Nephron (organoid): ENCODE measurements around the gene NBPF15.
A peak's percentile ranks its signal among the peaks of the same experiment; 100 is the strongest.
"Not testable (repeated sequence)": the region's sequence is repeated elsewhere in the genome, so short reads cannot be mapped to it uniquely, and the experiment has no call there.

Experiments
- H3K27ac Mint-ChIP-seq, 3 experiments: 2 replicates each; pipeline ENCODE4 v1.8.0; 2020; ENCODE audit warnings: mixed read lengths in 3 of 3, mild to moderate bottlenecking in 2 of 3, moderate library complexity in 1 of 3
- H3K27me3 Mint-ChIP-seq: 2 replicates; pipeline ENCODE4 v1.8.0; 2021; ENCODE audit warnings: low read depth, mild to moderate bottlenecking, moderate library complexity, mixed read lengths
- H3K36me3 Mint-ChIP-seq: 2 replicates; pipeline ENCODE4 v1.8.0; 2020; ENCODE audit warnings: low read depth, mixed read lengths
- H3K4me1 Mint-ChIP-seq: 2 replicates; pipeline ENCODE4 v1.8.0; 2020; ENCODE audit warnings: mixed read lengths
- H3K4me3 Mint-ChIP-seq, 3 experiments: 2 replicates each; pipeline ENCODE4 v1.8.0; 2020; ENCODE audit warnings: mild to moderate bottlenecking in 3 of 3, mixed read lengths in 3 of 3, moderate library complexity in 2 of 3
- H3K9me3 Mint-ChIP-seq: 2 replicates; pipeline ENCODE4 v1.8.0; 2020; ENCODE audit warnings: mixed read lengths

Gene NBPF15, protein sequence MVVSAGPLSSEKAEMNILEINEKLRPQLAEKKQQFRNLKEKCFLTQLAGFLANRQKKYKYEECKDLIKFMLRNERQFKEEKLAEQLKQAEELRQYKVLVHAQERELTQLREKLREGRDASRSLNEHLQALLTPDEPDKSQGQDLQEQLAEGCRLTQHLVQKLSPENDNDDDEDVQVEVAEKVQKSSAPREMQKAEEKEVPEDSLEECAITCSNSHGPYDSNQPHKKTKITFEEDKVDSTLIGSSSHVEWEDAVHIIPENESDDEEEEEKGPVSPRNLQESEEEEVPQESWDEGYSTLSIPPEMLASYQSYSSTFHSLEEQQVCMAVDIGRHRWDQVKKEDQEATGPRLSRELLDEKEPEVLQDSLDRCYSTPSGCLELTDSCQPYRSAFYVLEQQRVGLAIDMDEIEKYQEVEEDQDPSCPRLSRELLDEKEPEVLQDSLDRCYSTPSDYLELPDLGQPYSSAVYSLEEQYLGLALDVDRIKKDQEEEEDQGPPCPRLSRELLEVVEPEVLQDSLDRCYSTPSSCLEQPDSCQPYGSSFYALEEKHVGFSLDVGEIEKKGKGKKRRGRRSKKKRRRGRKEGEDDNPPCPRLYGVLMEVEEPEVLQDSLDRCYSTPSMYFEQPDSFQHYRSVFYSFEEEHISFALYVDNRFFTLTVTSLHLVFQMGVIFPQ

GRCh38 chr1:144461136-144461759 is at the start of gene NBPF15:
Gene NBPF15 (minus strand): TSS chr1:144461669. CDS start chr1:144440003, 21,666 bp downstream.
- Mint-ChIP-seq H3K27ac (peak within 1 kb of the TSS; percentile 66 to 91 (median 90)), H3K4me3 (peak within 1 kb of the TSS; percentile 97 to 98 (median 98))
- H3K4me1 Mint-ChIP-seq, H3K27me3 Mint-ChIP-seq, H3K36me3 Mint-ChIP-seq, H3K9me3 Mint-ChIP-seq: not testable (repeated sequence)

DNA sequence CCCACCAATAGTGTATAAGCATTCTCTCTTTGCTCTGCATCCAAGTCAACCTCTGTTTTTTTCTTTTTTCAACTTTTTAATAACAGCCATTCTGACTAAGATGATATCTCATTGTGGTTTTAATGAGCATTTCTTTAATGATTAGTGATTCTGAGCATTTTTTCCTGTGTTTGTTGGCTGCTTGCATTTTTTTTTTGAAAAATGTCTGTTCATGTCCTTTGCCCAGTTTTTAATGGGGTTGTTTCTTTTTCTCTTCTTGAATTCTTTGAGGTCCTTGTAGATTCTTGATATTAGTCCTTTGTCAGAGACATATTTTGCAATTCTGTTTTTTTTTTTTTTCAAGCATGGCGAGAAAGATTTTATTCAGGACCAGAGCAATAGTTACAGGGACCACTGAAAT is 35.0 kb upstream of the NBPF15 start:
- H3K4me3 Mint-ChIP-seq, H3K27ac Mint-ChIP-seq, H3K9me3 Mint-ChIP-seq, H3K36me3 Mint-ChIP-seq, H3K27me3 Mint-ChIP-seq, H3K4me1 Mint-ChIP-seq: not testable (repeated sequence)

DNA sequence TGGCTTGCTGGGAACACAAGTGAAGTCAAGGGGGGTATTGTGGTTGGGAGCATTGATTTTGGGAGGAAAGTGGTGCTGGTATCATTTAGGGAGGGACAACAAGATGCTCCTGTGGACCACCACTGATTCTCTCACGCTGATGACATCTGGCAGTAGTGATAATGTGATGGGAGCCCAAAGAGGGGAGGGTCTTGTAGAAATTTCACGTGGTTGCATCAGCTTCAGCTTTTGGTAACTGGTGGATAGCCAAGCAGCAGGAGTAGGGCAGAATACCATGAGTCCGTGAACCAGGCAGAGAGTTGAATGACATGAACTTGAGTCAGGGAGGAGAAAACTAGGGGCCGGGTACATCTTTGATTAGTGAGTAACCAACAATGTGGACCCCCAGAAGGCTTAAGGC is 32.7 kb upstream of the NBPF15 start:
- H3K36me3 Mint-ChIP-seq, H3K27me3 Mint-ChIP-seq, H3K4me1 Mint-ChIP-seq, H3K27ac Mint-ChIP-seq, H3K4me3 Mint-ChIP-seq, H3K9me3 Mint-ChIP-seq: not testable (repeated sequence)

DNA sequence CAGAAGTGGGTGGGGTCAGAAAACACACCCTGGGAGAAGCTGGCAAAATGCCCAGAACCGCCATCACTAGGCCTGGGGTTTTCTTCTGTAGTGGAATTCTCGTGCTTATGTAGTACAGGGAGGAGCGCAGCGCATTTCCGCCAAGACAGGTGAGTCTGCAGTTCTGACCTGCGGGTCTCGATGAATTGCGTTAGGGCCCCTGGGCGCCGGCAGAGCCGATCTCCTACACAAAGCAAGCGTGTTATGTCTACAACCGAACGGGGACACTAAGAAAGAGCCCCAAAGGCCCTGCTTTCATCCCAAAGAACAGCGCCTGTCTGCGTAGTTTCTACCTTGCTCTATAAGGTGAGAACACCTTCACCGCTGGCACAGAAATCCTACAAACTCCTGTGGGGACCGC is 28.9 kb upstream of the NBPF15 start:
- H3K9me3 Mint-ChIP-seq, H3K27me3 Mint-ChIP-seq, H3K36me3 Mint-ChIP-seq, H3K27ac Mint-ChIP-seq, H3K4me1 Mint-ChIP-seq: not testable (repeated sequence)
- H3K4me3 Mint-ChIP-seq = peak overlapping the region; percentile 66 to 75 (median 67)

GRCh38 chr1:144487002-144487401 is 25.5 kb upstream of the NBPF15 start:
- not testable (repeated sequence) for H3K36me3 Mint-ChIP-seq, H3K4me3 Mint-ChIP-seq

DNA sequence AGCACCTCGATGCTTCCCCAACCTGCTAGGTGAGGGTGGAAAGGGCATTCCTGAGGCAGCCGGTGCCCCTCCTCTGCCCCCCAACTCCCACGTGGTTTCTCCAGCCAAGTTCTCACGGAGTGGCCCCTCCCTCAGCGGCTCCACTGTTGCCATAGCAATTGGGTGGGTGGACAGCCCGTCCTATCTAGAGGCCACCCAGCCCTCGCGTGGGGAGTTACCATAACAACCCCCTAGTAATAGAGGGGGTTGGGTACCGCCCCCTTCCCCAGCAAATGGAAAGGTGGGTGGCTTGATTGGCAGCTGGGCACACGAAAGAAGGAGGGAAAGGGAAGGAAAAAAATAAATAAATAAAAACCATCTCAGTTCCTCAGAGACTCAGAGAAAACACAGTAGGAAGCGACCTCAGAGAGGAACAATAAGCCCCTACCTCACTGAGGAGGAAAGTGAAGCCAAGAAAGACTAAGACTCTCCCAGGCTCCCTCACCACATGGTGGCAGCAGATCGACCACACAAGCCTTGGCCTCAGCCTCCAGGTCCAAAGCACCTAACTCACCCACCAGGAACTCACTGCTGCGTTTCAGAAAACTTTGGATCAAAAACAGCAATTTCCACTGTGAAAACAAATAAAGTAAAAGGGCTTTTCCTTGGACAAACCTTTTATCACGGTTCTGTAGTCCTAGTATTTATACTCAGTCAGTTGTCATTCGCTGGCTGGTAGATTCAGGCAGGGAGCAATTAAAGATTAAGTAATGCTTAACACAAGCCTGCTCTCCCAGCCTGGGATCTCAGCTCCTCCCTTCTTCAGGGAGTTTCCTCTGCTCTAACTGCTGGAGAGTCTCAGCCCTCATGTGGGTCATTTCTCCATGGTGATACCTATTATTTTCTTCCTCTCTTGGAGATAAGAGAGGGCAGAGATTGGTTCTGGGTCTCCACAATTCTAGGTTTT is 23.9 kb upstream of the NBPF15 start:
- not testable (repeated sequence) for H3K36me3 Mint-ChIP-seq, H3K4me1 Mint-ChIP-seq, H3K27ac Mint-ChIP-seq, H3K27me3 Mint-ChIP-seq, H3K9me3 Mint-ChIP-seq
- peak overlapping the region in 2 of 3 experiments; percentile 15 to 16 for H3K4me3 Mint-ChIP-seq

More at GRCh38 chr1:144487002-144487401, 25.5 kb upstream of the NBPF15 start:
- not testable (repeated sequence) for H3K27me3 Mint-ChIP-seq, H3K4me1 Mint-ChIP-seq, H3K27ac Mint-ChIP-seq, H3K9me3 Mint-ChIP-seq

DNA sequence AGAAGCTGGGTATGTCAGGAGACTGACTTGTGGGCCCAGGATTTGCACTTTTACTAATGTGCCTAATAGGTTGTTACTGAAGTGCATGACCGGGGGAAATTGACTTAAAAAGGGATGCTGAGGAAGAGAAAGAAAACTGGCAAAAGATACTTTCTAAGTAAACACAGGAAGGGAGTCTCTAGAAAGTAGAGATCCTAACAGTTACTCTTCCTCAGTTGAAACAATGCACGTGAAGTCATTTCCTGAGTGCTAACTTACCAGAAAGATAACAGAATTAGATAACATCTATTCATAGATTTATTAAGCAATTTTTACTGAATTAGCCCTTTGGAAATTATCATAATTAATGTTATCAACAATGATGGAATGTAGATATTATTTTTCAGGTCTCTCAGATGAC is 12.4 kb upstream of the NBPF15 start:
- H3K36me3 Mint-ChIP-seq, H3K4me1 Mint-ChIP-seq, H3K4me3 Mint-ChIP-seq, H3K27me3 Mint-ChIP-seq, H3K27ac Mint-ChIP-seq, H3K9me3 Mint-ChIP-seq: not testable (repeated sequence)

DNA sequence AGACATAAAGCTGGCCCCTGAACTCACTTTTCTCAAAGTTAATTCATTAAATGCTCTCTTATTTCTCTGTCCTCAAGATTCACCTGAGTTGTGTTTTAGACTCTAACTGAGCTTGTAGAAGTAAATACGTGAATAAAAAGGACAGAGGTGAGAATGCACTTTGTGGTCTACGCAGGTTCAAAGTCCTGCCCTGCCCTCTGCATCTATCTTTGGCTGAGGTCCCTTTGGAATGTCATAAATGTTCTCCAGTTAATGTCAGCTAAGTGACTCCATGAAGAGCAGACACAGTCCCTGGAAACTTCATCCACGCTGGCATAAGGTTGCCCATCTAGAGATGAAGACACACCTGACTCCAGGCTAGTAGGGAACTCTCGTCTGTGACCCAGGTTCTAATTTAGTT is 10.0 kb upstream of the NBPF15 start:
- H3K27ac Mint-ChIP-seq, H3K4me1 Mint-ChIP-seq, H3K9me3 Mint-ChIP-seq, H3K36me3 Mint-ChIP-seq, H3K4me3 Mint-ChIP-seq, H3K27me3 Mint-ChIP-seq: not testable (repeated sequence)

GRCh38 chr1:144461778-144462177 is 309 bp upstream of the NBPF15 start:
- Mint-ChIP-seq H3K27ac (peak overlapping the region; percentile 66 to 91 (median 90)), H3K4me3 (peak overlapping the region in 2 of 3 experiments; percentile 97 to 98)
- H3K9me3 Mint-ChIP-seq, H3K27me3 Mint-ChIP-seq, H3K36me3 Mint-ChIP-seq, H3K4me1 Mint-ChIP-seq: not testable (repeated sequence)

DNA sequence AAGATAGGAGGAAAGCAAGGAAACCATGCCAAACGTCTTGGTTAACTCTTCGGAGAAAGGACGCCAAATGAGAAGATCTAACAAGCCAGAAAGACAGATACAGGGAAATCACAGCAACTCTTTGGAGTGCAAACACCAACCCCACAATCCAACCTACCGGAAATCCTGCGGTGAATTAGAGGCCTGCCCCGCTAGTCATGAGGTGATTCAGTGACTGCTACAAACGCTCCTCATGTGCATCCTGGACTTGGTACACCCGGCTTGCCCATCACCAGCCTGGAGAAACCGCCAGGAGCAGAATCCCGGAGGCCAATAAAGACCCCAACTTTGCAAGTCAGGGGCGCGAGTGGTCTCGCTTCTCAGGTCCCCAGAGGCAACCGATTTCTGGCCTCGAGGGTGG is 783 bp downstream of the NBPF15 start:
- H3K9me3 Mint-ChIP-seq, H3K27ac Mint-ChIP-seq, H3K36me3 Mint-ChIP-seq, H3K27me3 Mint-ChIP-seq, H3K4me1 Mint-ChIP-seq: not testable (repeated sequence)
- peak overlapping the region; percentile 97 to 98 (median 98) for H3K4me3 Mint-ChIP-seq

- H3K4me3 Mint-ChIP-seq, H3K27me3 Mint-ChIP-seq, H3K27ac Mint-ChIP-seq, H3K9me3 Mint-ChIP-seq, H3K36me3 Mint-ChIP-seq, H3K4me1 Mint-ChIP-seq: not testable (repeated sequence)
These were observed 19.1 kb downstream of the NBPF15 start for GRCh38 chr1:144442402-144442801.
